ENCODE data around the gene DBP. TPM values are rescaled to one million over a fixed set of nuclear protein-coding genes. Genes with fewer than 3 reads are reported as not detected.

Gene DBP
- total RNA-seq, 1 experiment from 2014 or later = 12.6 TPM

DNA sequence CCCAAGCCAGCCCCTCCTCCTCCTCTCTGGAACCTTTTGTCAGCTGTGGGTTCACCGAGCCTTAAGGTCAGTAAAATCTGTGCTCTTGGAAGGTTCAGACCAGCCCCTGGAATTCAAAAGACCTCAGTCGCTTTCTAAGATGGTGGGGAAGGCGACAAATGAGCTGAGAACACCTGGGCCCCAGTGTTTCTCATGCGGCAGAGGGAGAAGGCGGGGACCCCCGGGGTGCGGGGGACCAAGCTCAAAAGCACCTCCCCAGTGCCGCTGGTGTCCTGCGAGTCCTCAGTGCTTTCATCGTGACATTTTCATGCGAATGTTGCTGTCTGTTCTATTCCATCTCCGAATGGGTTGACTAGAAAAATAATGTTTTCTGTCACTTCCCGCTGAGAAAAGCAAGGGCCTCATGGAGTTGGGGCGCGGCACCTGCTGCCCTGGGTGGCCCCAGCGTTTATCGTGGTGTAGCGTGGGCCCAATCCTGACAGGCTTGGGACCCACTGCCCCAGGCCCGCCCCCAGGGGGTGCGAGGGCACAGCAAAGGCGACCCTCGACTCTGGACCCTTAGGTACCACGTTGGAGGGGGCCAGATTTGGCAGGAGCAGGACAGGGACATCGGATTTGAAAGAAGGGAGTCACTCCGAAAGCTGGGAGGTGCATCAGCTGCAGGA lies 36.4 kb upstream of the DBP start:
- H4K91ac ChIP-seq (ENCODE audit: insufficient read length, low read depth, low read length) = no peak overlapping the region
- H3K18ac ChIP-seq (ENCODE audit: insufficient read length, low read depth, low read length) = no peak overlapping the region
- H3K14ac ChIP-seq (ENCODE audit: insufficient read depth, low read length) = no peak overlapping the region; the same call in 1 of the 2 replicates
- H3K23me2 ChIP-seq (ENCODE audit: insufficient read length, low read depth, low read length, poor library complexity, severe bottlenecking) = no peaks in the 10 kb centered on the region
- TF ChIP-seq, protein P1, sequence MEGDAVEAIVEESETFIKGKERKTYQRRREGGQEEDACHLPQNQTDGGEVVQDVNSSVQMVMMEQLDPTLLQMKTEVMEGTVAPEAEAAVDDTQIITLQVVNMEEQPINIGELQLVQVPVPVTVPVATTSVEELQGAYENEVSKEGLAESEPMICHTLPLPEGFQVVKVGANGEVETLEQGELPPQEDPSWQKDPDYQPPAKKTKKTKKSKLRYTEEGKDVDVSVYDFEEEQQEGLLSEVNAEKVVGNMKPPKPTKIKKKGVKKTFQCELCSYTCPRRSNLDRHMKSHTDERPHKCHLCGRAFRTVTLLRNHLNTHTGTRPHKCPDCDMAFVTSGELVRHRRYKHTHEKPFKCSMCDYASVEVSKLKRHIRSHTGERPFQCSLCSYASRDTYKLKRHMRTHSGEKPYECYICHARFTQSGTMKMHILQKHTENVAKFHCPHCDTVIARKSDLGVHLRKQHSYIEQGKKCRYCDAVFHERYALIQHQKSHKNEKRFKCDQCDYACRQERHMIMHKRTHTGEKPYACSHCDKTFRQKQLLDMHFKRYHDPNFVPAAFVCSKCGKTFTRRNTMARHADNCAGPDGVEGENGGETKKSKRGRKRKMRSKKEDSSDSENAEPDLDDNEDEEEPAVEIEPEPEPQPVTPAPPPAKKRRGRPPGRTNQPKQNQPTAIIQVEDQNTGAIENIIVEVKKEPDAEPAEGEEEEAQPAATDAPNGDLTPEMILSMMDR (conservative IDR thresholded peaks at IDR 0.05) = no peak
- H3K27me3 ChIP-seq (ENCODE audit: insufficient read depth, low read length) = no peaks in the 10 kb centered on the region
- Mint-ChIP-seq H3K4me1 (peaks cover 29 to 35% of the 10 kb centered on the region in 2 experiments), H3K4me3 (peak overlapping the region; percentile 12 to 60; a peak in 4 of 5 replicates), H3K9me3 (peaks cover 8 to 11% of the 10 kb centered on the region in 2 experiments), H3K36me3 (ENCODE audit: insufficient read depth in 1 of 3, low read depth in 3 of 3) (peaks cover 0 to 9% (median 7%) of the 10 kb centered on the region in 3 experiments; a peak in 5 of 7 replicates), H3K27ac (peak overlapping the region in 1 of 3 experiments; percentile 76; a peak in 1 of 7 replicates), H3K27me3 (ENCODE audit: low read depth) (peaks cover 6% of the 10 kb centered on the region)
- H3K56ac ChIP-seq (ENCODE audit: insufficient read length, low read depth, low read length) = no peak overlapping the region
- no peak overlapping the region for H2BK5ac ChIP-seq (ENCODE audit: insufficient read length, low read length)
- H3K79me1 ChIP-seq (ENCODE audit: insufficient read depth, low read depth, low read length, poor library complexity, severe bottlenecking) = no peaks in the 10 kb centered on the region
- no peak overlapping the region for H3K4ac ChIP-seq (ENCODE audit: low read depth, low read length)
- H3K79me2 ChIP-seq (ENCODE audit: insufficient read depth, low read length) = no peaks in the 10 kb centered on the region
- no peak overlapping the region for H2AK5ac ChIP-seq (ENCODE audit: insufficient read length, low read length)
- H3K23ac ChIP-seq (ENCODE audit: insufficient read length, low read depth, low read length) = no peak overlapping the region
- H2BK20ac ChIP-seq (ENCODE audit: low read depth, low read length, poor library complexity, severe bottlenecking) = no peak overlapping the region
- H2BK12ac ChIP-seq (ENCODE audit: insufficient read length, low read depth, low read length) = no peak overlapping the region
- no CpG with 5 or more reads among the region's 25 CpGs for WGBS (ENCODE audit: extremely low coverage, insufficient read length, low lambda C conversion rate)
- no peaks in the 10 kb centered on the region for H3K9me3 ChIP-seq (ENCODE audit: control insufficient read depth, low read depth, low read length)
- H2BK15ac ChIP-seq (ENCODE audit: low read depth, low read length) = no peak overlapping the region
- no peak overlapping the region for H4K8ac ChIP-seq (replicated peaks; ENCODE audit: insufficient read length, low read depth, low read length)
- H4K20me1 ChIP-seq (ENCODE audit: control insufficient read depth, insufficient read depth, insufficient read length) = peaks cover 2% of the 10 kb centered on the region
- H3K4me1 ChIP-seq (ENCODE audit: insufficient read depth, low read length) = no peaks in the 10 kb centered on the region; the same call in 1 of the 2 replicates
- H3K4me2 ChIP-seq (ENCODE audit: insufficient read depth, insufficient read length, low read length) = no peak overlapping the region
- H3K9ac ChIP-seq (ENCODE audit: extremely low read depth, insufficient read length, low read length) = no peak overlapping the region
- H3T11ph ChIP-seq (ENCODE audit: low read length) = no peak overlapping the region
- H2AFZ ChIP-seq (ENCODE audit: low read length) = no peak overlapping the region
- H4K5ac ChIP-seq (ENCODE audit: insufficient read length, low read depth, low read length) = no peak overlapping the region
- no peak overlapping the region for H2BK120ac ChIP-seq (ENCODE audit: low read depth, low read length, poor library complexity, severe bottlenecking)
- DNase-seq = no peak
- H3K27ac ChIP-seq (ENCODE audit: insufficient read length, low read depth, low read length) = no peak overlapping the region
